ENCODE measurements around the gene NHLRC4. TPM values are rescaled to one million over a fixed set of nuclear protein-coding genes. Genes with fewer than 3 reads are reported as not detected.

NHLRC4 gene
- total and polyA plus RNA-seq, 2 of the 13 experiments (the other 11 are each of a cell fraction or from before 2014, with no cell fraction given), result 0.40 to 0.59 TPM

DNA sequence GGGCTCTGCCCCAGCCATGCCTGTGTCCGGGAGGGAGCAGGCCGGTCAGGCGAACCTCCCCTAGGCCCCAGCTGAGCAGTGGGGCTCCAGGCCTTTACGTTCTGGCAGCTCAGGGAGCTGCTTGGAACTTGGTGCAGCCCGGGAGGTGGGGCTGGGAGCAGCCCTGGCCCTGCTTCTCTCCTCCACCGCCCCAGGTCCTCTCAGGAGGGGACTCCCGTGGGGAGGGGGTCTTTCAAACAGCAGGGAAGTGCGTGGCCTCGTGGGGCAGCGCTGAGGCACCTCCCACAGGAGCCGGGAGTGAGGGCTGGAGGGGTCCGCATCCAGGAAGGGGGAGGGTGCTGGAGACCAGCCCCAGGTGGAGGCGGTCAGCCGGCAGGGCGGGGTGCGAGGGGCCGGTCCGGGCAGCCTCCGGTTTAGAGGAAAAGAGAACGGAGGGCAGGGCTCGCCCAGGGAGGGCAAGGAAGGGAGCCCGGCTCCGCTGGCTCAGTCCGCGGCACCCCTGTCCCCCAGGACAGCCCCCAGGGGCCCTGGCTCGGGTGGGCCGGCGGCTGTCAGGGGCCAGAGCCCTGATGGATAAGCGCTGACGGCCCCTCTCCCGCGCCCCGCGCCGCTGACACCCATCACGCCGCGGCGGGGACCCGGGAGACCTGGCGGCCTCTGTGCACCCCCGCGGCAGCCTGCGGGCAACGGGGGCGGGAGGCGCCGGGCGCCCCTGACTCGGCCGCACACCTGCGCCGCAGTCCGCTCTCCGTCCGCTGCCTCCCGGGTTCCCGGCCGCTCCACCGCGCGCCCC, 7.2 kb upstream of the NHLRC4 start (continued):
- TF ChIP-seq SMAD3 (CRISPR knock-in tag; IDR thresholded peaks at IDR 0.05), result no peak
- no peak for TF ChIP-seq SATB2 (CRISPR knock-in tag; IDR thresholded peaks at IDR 0.05)
- peak; percentile 20; the same call in 1 of the 2 replicates for TF ChIP-seq SALL1 (CRISPR knock-in tag; IDR thresholded peaks at IDR 0.05)
- TF ChIP-seq, protein P1, sequence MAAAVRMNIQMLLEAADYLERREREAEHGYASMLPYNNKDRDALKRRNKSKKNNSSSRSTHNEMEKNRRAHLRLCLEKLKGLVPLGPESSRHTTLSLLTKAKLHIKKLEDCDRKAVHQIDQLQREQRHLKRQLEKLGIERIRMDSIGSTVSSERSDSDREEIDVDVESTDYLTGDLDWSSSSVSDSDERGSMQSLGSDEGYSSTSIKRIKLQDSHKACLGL (CRISPR knock-in tag; IDR thresholded peaks at IDR 0.05), result 0 out of 2 replicates have a peak, but pooled peaks have one; percentile 34
- no peak for TF ChIP-seq ZNF124 (CRISPR knock-in tag; IDR thresholded peaks at IDR 0.05)
- TF ChIP-seq ZNF143 (CRISPR knock-in tag; IDR thresholded peaks at IDR 0.05), result no peak
- no peak for TF ChIP-seq HOXA7 (CRISPR knock-in tag; IDR thresholded peaks at IDR 0.05)
- no peak for TF ChIP-seq CBX1 (IDR thresholded peaks at IDR 0.05; ENCODE audit: low read depth)
- 0 out of 2 replicates have a peak, but pooled peaks have one; percentile 34 for TF ChIP-seq ZFP82 (CRISPR knock-in tag; IDR thresholded peaks at IDR 0.05; ENCODE audit: borderline replicate concordance)
- no peak for TF ChIP-seq CHCHD3 (CRISPR knock-in tag; IDR thresholded peaks at IDR 0.05)
- TF ChIP-seq, protein P2, sequence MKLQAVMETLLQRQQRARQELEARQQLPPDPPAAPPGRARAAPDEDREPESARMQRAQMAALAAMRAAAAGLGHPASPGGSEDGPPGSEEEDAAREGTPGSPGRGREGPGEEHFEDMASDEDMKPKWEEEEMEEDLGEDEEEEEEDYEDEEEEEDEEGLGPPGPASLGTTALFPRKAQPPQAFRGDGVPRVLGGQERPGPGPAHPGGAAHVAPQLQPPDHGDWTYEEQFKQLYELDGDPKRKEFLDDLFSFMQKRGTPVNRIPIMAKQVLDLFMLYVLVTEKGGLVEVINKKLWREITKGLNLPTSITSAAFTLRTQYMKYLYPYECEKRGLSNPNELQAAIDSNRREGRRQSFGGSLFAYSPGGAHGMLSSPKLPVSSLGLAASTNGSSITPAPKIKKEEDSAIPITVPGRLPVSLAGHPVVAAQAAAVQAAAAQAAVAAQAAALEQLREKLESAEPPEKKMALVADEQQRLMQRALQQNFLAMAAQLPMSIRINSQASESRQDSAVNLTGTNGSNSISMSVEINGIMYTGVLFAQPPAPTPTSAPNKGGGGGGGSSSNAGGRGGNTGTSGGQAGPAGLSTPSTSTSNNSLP (IDR thresholded peaks at IDR 0.05; ENCODE audit: low read depth, low read length), result no peak
- TF ChIP-seq NCOA2 (CRISPR knock-in tag; IDR thresholded peaks at IDR 0.05), result no peak
- TF ChIP-seq ZNF326 (CRISPR knock-in tag; IDR thresholded peaks at IDR 0.05; ENCODE audit: borderline replicate concordance), result no peak
- TF ChIP-seq SMC3 (IDR thresholded peaks at IDR 0.05; ENCODE audit: low read length), result no peak
- no peak for TF ChIP-seq ZFP90 (CRISPR knock-in tag; IDR thresholded peaks at IDR 0.05; ENCODE audit: borderline replicate concordance)
- TF ChIP-seq, protein P3, sequence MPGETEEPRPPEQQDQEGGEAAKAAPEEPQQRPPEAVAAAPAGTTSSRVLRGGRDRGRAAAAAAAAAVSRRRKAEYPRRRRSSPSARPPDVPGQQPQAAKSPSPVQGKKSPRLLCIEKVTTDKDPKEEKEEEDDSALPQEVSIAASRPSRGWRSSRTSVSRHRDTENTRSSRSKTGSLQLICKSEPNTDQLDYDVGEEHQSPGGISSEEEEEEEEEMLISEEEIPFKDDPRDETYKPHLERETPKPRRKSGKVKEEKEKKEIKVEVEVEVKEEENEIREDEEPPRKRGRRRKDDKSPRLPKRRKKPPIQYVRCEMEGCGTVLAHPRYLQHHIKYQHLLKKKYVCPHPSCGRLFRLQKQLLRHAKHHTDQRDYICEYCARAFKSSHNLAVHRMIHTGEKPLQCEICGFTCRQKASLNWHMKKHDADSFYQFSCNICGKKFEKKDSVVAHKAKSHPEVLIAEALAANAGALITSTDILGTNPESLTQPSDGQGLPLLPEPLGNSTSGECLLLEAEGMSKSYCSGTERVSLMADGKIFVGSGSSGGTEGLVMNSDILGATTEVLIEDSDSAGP (CRISPR knock-in tag; IDR thresholded peaks at IDR 0.05; ENCODE audit: borderline replicate concordance), result no peak
- TF ChIP-seq MYC (CRISPR knock-in tag; IDR thresholded peaks at IDR 0.05; ENCODE audit: borderline replicate concordance), result no peak
- 0 out of 2 replicates have a peak, but pooled peaks have one; percentile 38 for TF ChIP-seq ZNF816 (CRISPR knock-in tag; IDR thresholded peaks at IDR 0.05; ENCODE audit: borderline replicate concordance)
- TF ChIP-seq ZNF850 (CRISPR knock-in tag; conservative IDR thresholded peaks at IDR 0.05), result 0 out of 2 replicates have a peak, but pooled peaks have one; percentile 42
- no peak for TF ChIP-seq DNMT3B (CRISPR knock-in tag; conservative IDR thresholded peaks at IDR 0.05)
- no peak for TF ChIP-seq NKX3-1 (CRISPR knock-in tag; IDR thresholded peaks at IDR 0.05)
- TF ChIP-seq HNF4G (IDR thresholded peaks at IDR 0.05; ENCODE audit: borderline replicate concordance, low read depth, low read length), result no peak
- no peak for TF ChIP-seq HNF4G (CRISPR knock-in tag; IDR thresholded peaks at IDR 0.05; ENCODE audit: borderline replicate concordance, low read depth)
- TF ChIP-seq, protein P4, sequence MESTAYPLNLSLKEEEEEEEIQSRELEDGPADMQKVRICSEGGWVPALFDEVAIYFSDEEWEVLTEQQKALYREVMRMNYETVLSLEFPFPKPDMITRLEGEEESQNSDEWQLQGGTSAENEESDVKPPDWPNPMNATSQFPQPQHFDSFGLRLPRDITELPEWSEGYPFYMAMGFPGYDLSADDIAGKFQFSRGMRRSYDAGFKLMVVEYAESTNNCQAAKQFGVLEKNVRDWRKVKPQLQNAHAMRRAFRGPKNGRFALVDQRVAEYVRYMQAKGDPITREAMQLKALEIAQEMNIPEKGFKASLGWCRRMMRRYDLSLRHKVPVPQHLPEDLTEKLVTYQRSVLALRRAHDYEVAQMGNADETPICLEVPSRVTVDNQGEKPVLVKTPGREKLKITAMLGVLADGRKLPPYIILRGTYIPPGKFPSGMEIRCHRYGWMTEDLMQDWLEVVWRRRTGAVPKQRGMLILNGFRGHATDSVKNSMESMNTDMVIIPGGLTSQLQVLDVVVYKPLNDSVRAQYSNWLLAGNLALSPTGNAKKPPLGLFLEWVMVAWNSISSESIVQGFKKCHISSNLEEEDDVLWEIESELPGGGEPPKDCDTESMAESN (CRISPR knock-in tag; conservative IDR thresholded peaks at IDR 0.05), result no peak
- TF ChIP-seq, protein P5, sequence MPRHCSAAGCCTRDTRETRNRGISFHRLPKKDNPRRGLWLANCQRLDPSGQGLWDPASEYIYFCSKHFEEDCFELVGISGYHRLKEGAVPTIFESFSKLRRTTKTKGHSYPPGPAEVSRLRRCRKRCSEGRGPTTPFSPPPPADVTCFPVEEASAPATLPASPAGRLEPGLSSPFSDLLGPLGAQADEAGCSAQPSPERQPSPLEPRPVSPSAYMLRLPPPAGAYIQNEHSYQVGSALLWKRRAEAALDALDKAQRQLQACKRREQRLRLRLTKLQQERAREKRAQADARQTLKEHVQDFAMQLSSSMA (CRISPR knock-in tag; IDR thresholded peaks at IDR 0.05), result no peak
